Transverse colon (tissue), 4 donors: Measurements from ENCODE around the gene LTA4H. TPM values are rescaled to one million over a fixed set of nuclear protein-coding genes. Genes with fewer than 3 reads are reported as not detected.

Experiments
- DNase-seq: peaks from one replicate; pipeline ENCODE4 v3.0.0-alpha.2; 2019
- H3K27ac ChIP-seq, 4 donors: fragments of 200-600 bp; sonication (generic); 2 replicates each; pipeline ENCODE4 v1.5.1; 2016 to 2018; ENCODE audit warnings: inconsistent platforms in 4 of 4
- H3K27me3 ChIP-seq: fragments of 200-600 bp; sonication (generic); 2 replicates; pipeline ENCODE4 v1.5.1; 2017; ENCODE audit warnings: inconsistent platforms
- H3K36me3 ChIP-seq, 4 donors: fragments of 200-600 bp; sonication (generic); 2 replicates each; pipeline ENCODE4 v1.5.1; 2017 to 2019; ENCODE audit warnings: inconsistent platforms in 4 of 4
- H3K4me1 ChIP-seq, 4 donors: fragments of 200-600 bp; sonication (generic); 2 replicates each; pipeline ENCODE4 v1.5.1; 2017 to 2020; ENCODE audit warnings: inconsistent platforms in 4 of 4
- H3K4me3 ChIP-seq, 4 donors: fragments of 200-600 bp; sonication (generic); 1 replicate in 1 of 4; 2 replicates in 3 of 4; pipeline versions ENCODE4 v1.5.1 to v1.6.1; 2017 to 2019; ENCODE audit warnings: inconsistent platforms in 4 of 4
- H3K9me3 ChIP-seq, 2 donors: fragments of 200-600 bp; sonication (generic); 2 replicates each; pipeline ENCODE4 v1.5.1; 2017 to 2019; ENCODE audit warnings: inconsistent platforms in 2 of 2
- EP300 ChIP-seq: sonication (generic); formaldehyde crosslinking; IDR thresholded peaks from one replicate; pipeline ENCODE4 v1.6.1; 2017; ENCODE audit warnings: antibody characterized with exemption, low read depth
- POLR2A ChIP-seq: fragments of 450-650 bp; IDR thresholded peaks from one replicate; pipeline ENCODE4 v1.6.1; 2016; ENCODE audit warnings: antibody characterized with exemption, mild to moderate bottlenecking, moderate library complexity
- POLR2AphosphoS5 ChIP-seq, 3 donors: sonication (generic); formaldehyde crosslinking; IDR thresholded peaks; one replicate each; pipeline ENCODE4 v1.6.1; 2016; ENCODE audit warnings: antibody characterized with exemption in 3 of 3
- whole genome bisulfite sequencing, 2 donors: methylation state at CpG; one replicate each; pipeline ENCODE4 v1.1.5; 2018; ENCODE audit warnings: low coverage in 1 of 2; 5-methylcytosine and 5-hydroxymethylcytosine counted together
- in situ Hi-C, 4 donors: fragments of 200-750 bp; cut with MboI; loops; one replicate each; pipeline versions ENCODE4 v1.15.0 to v1.15.1; 2017; ENCODE audit warnings: low sequenced_read_pairs in 3 of 4, low pct_ligation_motif_present in 1 of 4, low pct_unique_long_range_greater_than_20kb in 1 of 4
- intact Hi-C: fragments of 100-400 bp; cut with DNase I; formaldehyde crosslinking; loops from one replicate; pipeline ENCODE4 v1.15.1; 2023; ENCODE audit warnings: low total_unique reads
- total RNA-seq, 4 donors: library from RNA; depleted of rRNA; stranded (reverse); fragments of >200 nt; gene quantifications; one replicate each; pipeline ENCODE4 v1.1.0, GENCODE V29; 2016
- TF ChIP-seq, protein P1 (sequence below), 5 experiments: fragments of 200-600 bp in 3 of 5; fragments of 450-650 bp in 2 of 5; sonication (generic) in 3 of 5; IDR thresholded peaks; 1 replicate in 2 of 5; 2 replicates in 3 of 5; pipeline ENCODE4 v1.5.1; 2016 to 2017; ENCODE audit warnings: antibody characterized with exemption in 5 of 5, inconsistent platforms in 3 of 5, mild to moderate bottlenecking in 2 of 5, moderate library complexity in 1 of 5

Gene LTA4H
- total RNA-seq, 4 donors from 2014 or later, result 22.4 to 91.9 (median 63.6) TPM

DNA sequence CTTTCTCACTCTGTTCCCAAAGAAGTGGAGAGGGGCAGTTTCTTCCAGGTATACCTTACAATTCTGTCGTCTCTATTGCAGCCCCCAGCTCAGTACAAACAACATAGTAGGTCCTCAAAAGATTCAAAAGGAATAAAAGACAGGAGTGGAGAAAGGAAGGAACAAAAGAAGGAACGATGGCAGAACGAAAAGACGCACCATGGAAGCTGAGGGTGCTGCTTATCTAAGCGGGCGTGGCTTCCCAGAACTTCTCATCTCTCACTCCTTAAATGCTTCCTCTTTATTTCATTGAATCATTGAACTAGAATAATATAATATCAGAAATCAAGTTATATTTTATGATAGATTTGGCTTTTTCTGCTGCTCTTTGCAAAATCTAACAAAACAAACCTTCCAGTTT, 13.7 kb upstream of the LTA4H start:
- Histone ChIP-seq H3K4me3 (no peak overlapping the region), H3K4me1 (peaks cover 0 to 19% (median 17%) of the 10 kb centered on the region in 4 donors), H3K9me3 (no peaks in the 10 kb centered on the region), H3K27ac (no peak overlapping the region), H3K36me3 (no peaks in the 10 kb centered on the region), H3K27me3 (no peaks in the 10 kb centered on the region)
- no peak for DNase-seq
- WGBS, 2 donors, result 39 to 58% methylated on average over 3 to 6 of the region's 6 CpGs
- in situ Hi-C loops (no loop called here), intact Hi-C loops (no loop called here)
- TF ChIP-seq POLR2A, result no peak
- TF ChIP-seq POLR2AphosphoS5 (IDR thresholded peaks at IDR 0.05), result no peak
- no peak for TF ChIP-seq EP300
- TF ChIP-seq, protein P1, sequence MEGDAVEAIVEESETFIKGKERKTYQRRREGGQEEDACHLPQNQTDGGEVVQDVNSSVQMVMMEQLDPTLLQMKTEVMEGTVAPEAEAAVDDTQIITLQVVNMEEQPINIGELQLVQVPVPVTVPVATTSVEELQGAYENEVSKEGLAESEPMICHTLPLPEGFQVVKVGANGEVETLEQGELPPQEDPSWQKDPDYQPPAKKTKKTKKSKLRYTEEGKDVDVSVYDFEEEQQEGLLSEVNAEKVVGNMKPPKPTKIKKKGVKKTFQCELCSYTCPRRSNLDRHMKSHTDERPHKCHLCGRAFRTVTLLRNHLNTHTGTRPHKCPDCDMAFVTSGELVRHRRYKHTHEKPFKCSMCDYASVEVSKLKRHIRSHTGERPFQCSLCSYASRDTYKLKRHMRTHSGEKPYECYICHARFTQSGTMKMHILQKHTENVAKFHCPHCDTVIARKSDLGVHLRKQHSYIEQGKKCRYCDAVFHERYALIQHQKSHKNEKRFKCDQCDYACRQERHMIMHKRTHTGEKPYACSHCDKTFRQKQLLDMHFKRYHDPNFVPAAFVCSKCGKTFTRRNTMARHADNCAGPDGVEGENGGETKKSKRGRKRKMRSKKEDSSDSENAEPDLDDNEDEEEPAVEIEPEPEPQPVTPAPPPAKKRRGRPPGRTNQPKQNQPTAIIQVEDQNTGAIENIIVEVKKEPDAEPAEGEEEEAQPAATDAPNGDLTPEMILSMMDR (IDR thresholded peaks at IDR 0.05), result no peak

DNA sequence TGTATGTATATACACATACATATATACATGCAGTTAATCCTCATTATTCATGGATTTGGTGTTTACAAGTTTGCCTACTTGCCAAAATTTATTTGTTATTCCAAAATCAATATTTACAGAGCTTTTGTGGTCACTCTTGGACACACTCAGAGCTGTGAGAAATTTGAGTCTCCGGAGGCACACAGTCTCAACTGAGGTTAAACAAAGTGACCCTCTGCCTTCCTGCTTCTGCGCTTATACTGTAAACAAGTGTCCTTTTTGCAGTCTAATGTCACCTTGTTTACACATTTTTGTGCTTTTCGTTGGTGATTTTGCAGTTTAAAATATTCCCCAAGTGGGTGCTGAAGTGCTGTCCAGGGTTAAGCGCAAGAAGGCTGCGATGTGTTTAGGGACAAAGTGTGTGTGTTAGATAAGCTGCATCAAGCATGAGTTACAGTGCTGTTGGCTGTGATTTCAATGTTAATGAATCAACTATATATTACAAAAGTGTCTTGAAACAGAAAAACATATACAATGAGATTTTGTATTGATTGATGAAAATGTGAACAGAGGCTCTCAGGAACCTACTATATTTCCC, 13.1 kb upstream of the LTA4H start:
- in situ Hi-C loops, result no loop called here
- WGBS, 2 donors, result 62 to 80% methylated on average over 1 to 5 of the region's 5 CpGs
- Histone ChIP-seq H3K36me3 (no peaks in the 10 kb centered on the region), H3K27ac (peak overlapping the region in 1 of 4 donors; percentile 59), H3K9me3 (no peaks in the 10 kb centered on the region), H3K27me3 (no peaks in the 10 kb centered on the region), H3K4me3 (no peak overlapping the region), H3K4me1 (peaks cover 0 to 19% (median 17%) of the 10 kb centered on the region in 4 donors)
- intact Hi-C loops, result no loop called here
- TF ChIP-seq, protein P1 (IDR thresholded peaks at IDR 0.05), result no peak
- TF ChIP-seq EP300, result no peak
- no peak for TF ChIP-seq POLR2A
- TF ChIP-seq POLR2AphosphoS5 (IDR thresholded peaks at IDR 0.05), result no peak
- DNase-seq, result no peak

DNA sequence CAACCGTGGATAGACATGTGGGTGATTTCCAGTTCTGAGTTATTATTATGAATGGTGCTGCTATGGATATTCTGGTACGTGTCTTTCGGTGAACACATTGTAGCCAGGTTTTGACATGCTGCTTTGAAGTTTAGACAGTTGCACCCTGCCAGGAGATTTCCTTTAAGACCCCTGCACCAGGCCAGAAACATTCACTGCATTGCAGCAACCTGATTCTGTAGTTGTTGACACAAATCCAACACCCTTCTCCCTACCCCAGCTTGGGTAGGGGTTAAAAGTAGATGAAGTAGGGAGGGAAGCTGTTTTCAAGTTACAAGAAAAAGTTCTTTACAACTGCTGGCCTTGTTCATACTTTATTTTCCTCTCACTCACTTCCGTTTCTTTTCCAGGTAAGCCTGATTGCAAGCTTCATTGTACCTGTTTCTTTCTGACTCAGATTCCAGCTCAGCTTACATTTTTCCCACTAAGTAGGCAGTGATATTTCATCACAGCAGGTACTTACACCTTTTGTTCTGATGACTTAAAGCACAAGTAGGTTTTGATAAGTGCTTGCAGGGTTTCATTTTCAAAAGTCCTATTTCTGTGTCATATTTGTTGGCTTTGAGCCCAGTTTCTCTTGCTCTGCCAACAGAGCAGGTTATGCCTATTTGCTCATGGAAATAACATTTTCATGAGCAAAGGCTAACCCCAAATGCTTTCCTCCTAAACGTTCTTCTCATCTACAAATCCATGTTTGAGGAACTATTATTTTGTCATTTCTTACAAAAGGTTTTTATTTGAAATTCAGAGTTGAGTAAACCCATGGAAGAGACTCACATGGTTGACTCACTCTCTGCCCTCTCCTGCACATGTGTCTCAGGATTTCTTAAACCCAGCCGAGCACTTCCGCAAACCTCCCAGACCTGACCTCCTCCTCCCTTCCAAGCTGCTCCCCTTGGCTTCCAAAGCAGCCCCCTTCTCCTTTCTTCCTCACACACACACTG, 12.1 kb upstream of the LTA4H start:
- Histone ChIP-seq H3K36me3 (no peaks in the 10 kb centered on the region), H3K27me3 (no peaks in the 10 kb centered on the region), H3K9me3 (no peaks in the 10 kb centered on the region), H3K27ac (peak overlapping the region; percentile 59 to 60 (median 60)), H3K4me3 (no peak overlapping the region), H3K4me1 (peaks cover 0 to 19% (median 17%) of the 10 kb centered on the region in 4 donors)
- in situ Hi-C loops (no loop called here), intact Hi-C loops (no loop called here)
- no peak for TF ChIP-seq POLR2A
- TF ChIP-seq, protein P1 (IDR thresholded peaks at IDR 0.05), result no peak
- no peak for TF ChIP-seq POLR2AphosphoS5 (IDR thresholded peaks at IDR 0.05)
- TF ChIP-seq EP300, result no peak
- 46 to 51% methylated on average over 5 to 7 of the region's 7 CpGs for WGBS, 2 donors
- peak; percentile 21 for DNase-seq

DNA sequence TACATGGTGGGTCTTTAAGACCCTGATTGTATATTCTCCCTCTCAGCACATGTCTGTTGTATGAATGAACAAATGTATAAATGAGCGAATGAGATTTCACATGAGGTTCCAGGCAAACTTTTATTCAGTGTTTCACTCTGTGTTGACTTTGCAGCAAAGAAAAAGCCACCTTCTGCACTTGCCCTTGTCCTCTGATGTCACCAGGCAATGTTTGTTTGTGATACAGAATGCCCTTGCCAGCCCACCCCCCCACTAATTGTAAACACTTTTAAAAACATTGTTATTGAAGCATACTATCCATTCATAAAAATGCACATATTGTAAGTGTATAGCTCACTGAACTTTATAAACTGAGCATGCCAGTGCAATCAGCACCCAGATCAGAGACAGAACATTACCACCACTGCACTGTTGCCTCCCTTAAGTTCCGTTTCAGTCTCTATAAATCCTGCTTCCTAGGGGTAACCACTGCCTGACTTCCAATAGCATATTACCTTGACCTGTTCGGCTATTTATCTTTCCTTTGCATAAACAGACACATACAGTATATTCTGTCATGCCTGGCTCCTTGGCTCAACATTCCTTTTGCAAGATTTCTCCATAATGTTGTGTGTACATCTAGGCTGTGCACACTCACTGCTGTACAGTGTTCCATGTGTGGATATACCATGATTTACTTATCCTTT, 11.3 kb upstream of the LTA4H start:
- Histone ChIP-seq H3K4me3 (no peak overlapping the region), H3K36me3 (no peaks in the 10 kb centered on the region), H3K4me1 (peaks cover 0 to 19% (median 17%) of the 10 kb centered on the region in 4 donors), H3K9me3 (no peaks in the 10 kb centered on the region), H3K27me3 (no peaks in the 10 kb centered on the region), H3K27ac (peak overlapping the region; percentile 59 to 60 (median 60))
- no peak for DNase-seq
- WGBS, 2 donors, result 72% methylated on average over 3 of the region's 3 CpGs
- in situ Hi-C loops, result no loop called here
- no peak for TF ChIP-seq POLR2AphosphoS5 (IDR thresholded peaks at IDR 0.05)
- TF ChIP-seq EP300, result no peak
- TF ChIP-seq, protein P1 (IDR thresholded peaks at IDR 0.05), result no peak
- no peak for TF ChIP-seq POLR2A
- intact Hi-C loops, result no loop called here
